Esophagus squamous epithelium (tissue), 5 donors: ENCODE results near the gene TFEB. TPM values are rescaled to one million over a fixed set of nuclear protein-coding genes. Genes with fewer than 3 reads are reported as not detected.

ENCODE experiments used
- DNase-seq: peaks from one replicate; lab custom pipeline; 2025; lab: John Stamatoyannopoulos, UW
- H3K27ac ChIP-seq, 4 donors: fragments of 200-600 bp; sonication (generic); one replicate each; pipeline ENCODE4 v1.5.1; 2016 to 2019; ENCODE audit warnings: mild to moderate bottlenecking in 1 of 4
- H3K27me3 ChIP-seq, 4 donors: fragments of 200-600 bp; sonication (generic); 1 replicate in 3 of 4; 2 replicates in 1 of 4; pipeline versions ENCODE4 v1.5.1 to v1.6.0; 2017 to 2021; ENCODE audit warnings: antibody characterized with exemption in 1 of 4
- H3K36me3 ChIP-seq, 3 donors: fragments of 200-600 bp; sonication (generic); one replicate each; pipeline ENCODE4 v1.5.1; 2016 to 2019
- H3K4me1 ChIP-seq, 3 donors: fragments of 200-600 bp; sonication (generic); one replicate each; pipeline ENCODE4 v1.5.1; 2017 to 2019
- H3K4me3 ChIP-seq, 4 donors: fragments of 200-600 bp; sonication (generic); 1 replicate in 3 of 4; 2 replicates in 1 of 4; pipeline ENCODE4 v1.5.1; 2016 to 2019; ENCODE audit warnings: mild to moderate bottlenecking in 2 of 4, moderate library complexity in 1 of 4
- H3K9me3 ChIP-seq, 3 donors: fragments of 200-600 bp; sonication (generic); one replicate each; pipeline ENCODE4 v1.5.1; 2016 to 2019
- POLR2A ChIP-seq, 4 donors: fragments of 450-650 bp; IDR thresholded peaks; one replicate each; pipeline ENCODE4 v1.6.1; 2017; ENCODE audit warnings: antibody characterized with exemption in 4 of 4, mild to moderate bottlenecking in 4 of 4, moderate library complexity in 3 of 4
- WGBS, 2 donors: methylation state at CpG; one replicate each; pipeline ENCODE4 v1.1.5; 2018; 5-methylcytosine and 5-hydroxymethylcytosine counted together
- intact Hi-C: fragments of 100-400 bp; cut with DNase I; formaldehyde crosslinking; loops from one replicate; pipeline ENCODE4 v1.15.0; 2022
- total RNA-seq, 4 donors: library from RNA; depleted of rRNA; stranded (reverse); fragments of >200 nt; gene quantifications; one replicate each; pipeline ENCODE4 v1.1.0, GENCODE V29; 2016
- TF ChIP-seq, protein P1 (sequence below), 6 experiments: fragments of 450-650 bp in 4 of 6; fragments of 200-600 bp in 2 of 6; sonication (generic) in 2 of 6; IDR thresholded peaks; one replicate each; pipeline ENCODE4 v1.5.1; 2016 to 2019; ENCODE audit warnings: antibody characterized with exemption in 6 of 6, mild to moderate bottlenecking in 4 of 6, moderate library complexity in 4 of 6
- donor health status: DM: yes; HTN: yes; CAD: no.

Gene TFEB
- total RNA-seq, 4 donors from 2014 or later = 7.0 to 17.5 (median 13.4) TPM

DNA sequence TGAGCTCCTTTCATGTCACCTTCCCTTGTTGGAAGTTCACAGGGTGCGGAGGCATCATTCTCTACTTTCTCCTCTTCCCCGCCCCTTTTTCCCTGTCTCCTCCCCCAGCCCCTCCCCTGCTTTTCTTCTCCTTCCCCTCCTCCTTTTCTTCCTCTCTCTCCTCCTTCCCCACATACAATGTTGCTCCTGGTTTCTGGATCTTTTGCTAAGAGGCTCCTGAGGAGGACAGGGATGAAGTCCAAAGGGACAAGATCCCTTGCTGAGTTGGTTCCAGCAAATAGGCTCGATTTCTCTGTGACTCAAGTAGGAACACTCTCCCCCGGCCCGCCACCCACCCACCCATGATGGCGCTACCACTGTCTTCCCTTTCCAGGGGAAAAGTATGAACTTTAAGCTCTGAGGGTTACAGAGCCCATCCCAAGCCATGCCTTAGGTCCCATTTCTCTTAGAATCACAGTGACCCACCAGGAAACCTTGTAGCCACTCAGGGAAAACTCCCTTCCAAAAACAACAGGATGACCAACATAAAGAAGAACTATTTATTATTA, 852 bp upstream of the TFEB start:
- Histone ChIP-seq H3K4me3 (peak overlapping the region in 1 of 4 donors; percentile 91), H3K9me3 (no peaks in the 10 kb centered on the region), H3K27ac (no peak overlapping the region), H3K36me3 (no peaks in the 10 kb centered on the region), H3K4me1 (peaks cover 22 to 43% (median 23%) of the 10 kb centered on the region in 3 donors), H3K27me3 (no peaks in the 10 kb centered on the region)
- no peak for DNase-seq
- intact Hi-C loops = no loop called here
- no peak for TF ChIP-seq POLR2A (IDR thresholded peaks at IDR 0.05)
- TF ChIP-seq, protein P1, sequence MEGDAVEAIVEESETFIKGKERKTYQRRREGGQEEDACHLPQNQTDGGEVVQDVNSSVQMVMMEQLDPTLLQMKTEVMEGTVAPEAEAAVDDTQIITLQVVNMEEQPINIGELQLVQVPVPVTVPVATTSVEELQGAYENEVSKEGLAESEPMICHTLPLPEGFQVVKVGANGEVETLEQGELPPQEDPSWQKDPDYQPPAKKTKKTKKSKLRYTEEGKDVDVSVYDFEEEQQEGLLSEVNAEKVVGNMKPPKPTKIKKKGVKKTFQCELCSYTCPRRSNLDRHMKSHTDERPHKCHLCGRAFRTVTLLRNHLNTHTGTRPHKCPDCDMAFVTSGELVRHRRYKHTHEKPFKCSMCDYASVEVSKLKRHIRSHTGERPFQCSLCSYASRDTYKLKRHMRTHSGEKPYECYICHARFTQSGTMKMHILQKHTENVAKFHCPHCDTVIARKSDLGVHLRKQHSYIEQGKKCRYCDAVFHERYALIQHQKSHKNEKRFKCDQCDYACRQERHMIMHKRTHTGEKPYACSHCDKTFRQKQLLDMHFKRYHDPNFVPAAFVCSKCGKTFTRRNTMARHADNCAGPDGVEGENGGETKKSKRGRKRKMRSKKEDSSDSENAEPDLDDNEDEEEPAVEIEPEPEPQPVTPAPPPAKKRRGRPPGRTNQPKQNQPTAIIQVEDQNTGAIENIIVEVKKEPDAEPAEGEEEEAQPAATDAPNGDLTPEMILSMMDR (IDR thresholded peaks at IDR 0.05) = no peak
- WGBS, 2 donors = 62 to 66% methylated on average over 3 to 5 of the region's 6 CpGs

- no peaks in the 10 kb centered on the region for H3K27me3 ChIP-seq
- H3K27ac ChIP-seq = peak overlapping the region; percentile 94 to 99 (median 96)
- H3K4me1 ChIP-seq = peaks cover 22 to 57% (median 26%) of the 10 kb centered on the region in 3 donors
- intact Hi-C loops = no loop called here
- no peaks in the 10 kb centered on the region for H3K36me3 ChIP-seq
- 0% methylated on average over 4 to 6 of the region's 76 CpGs for WGBS, 2 donors
- peak overlapping the region; percentile 80 to 93 (median 90) for H3K4me3 ChIP-seq
- H3K9me3 ChIP-seq = no peaks in the 10 kb centered on the region
- TF ChIP-seq POLR2A (IDR thresholded peaks at IDR 0.05) = no peak
- TF ChIP-seq, protein P1 (IDR thresholded peaks at IDR 0.05) = no peak
- peak; percentile 67 for DNase-seq
These were observed 562 bp downstream of the TFEB start for GRCh38 chr6:41734666-41735426.

DNA sequence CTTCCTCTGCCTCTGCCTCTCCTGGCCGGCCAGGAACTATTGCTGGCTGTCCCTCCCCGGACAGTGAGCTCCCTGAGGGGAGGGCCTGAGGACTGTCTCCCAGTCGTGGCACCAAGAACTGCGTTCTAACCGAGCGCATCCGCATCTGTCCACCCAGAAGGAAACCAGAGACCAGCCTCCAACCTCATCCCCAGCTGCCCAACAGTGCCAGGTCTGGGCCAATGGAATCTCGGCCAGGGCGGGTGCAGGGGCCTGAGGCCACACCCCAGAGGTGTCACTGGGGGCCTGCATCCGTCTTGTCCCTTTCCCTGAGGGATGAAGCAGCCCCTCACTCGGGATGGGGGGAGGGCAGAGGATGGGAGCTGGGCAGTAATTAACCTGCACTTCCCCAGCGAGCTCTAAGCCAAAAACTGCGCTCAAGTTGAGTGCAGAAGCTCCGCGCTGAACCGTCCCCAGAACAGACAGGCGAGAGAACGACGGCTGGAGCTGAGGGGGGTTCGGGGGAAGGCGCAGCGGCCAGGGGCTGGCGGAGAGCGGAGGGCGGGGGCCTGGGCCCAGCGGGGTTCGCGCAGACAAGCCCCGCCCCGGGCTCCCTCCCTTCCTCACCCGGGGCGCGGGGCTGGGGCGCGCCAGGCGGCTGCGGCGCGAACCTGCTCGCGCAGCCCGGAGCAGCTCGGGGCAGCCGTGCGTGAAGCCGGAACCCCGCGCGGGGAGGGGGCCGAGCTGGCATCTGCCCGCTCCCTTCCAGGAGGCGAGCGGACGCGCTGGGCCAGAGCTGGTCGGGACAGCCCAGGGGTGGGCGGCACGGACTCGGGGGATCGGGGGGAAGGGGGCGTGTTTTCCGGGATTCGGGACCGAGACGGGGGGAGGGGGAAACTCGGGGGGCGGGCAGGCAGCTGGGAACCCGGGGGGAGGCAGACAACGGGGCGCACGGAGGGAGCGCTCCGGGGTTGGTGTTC, 1.4 kb downstream of the TFEB start:
- intact Hi-C loops = no loop called here
- peak overlapping the region; percentile 80 to 93 (median 90) for H3K4me3 ChIP-seq
- peaks cover 0 to 6% (median 0%) of the 10 kb centered on the region in 3 donors for H3K36me3 ChIP-seq
- DNase-seq = no peak
- H3K9me3 ChIP-seq = no peaks in the 10 kb centered on the region
- no peaks in the 10 kb centered on the region for H3K27me3 ChIP-seq
- peak overlapping the region; percentile 94 to 99 (median 96) for H3K27ac ChIP-seq
- peak in 2 of 4 donors; percentile 45 to 74 for TF ChIP-seq POLR2A (IDR thresholded peaks at IDR 0.05)
- TF ChIP-seq, protein P1 (IDR thresholded peaks at IDR 0.05) = peak in 1 of 6 experiments; percentile 8
- peaks cover 22 to 66% (median 26%) of the 10 kb centered on the region in 3 donors for H3K4me1 ChIP-seq
- 0 to 33% methylated on average over 1 of the region's 73 CpGs for WGBS, 2 donors

GRCh38 chr6:41733360-41733706, 2.1 kb downstream of the TFEB start:
- H3K9me3 ChIP-seq = no peaks in the 10 kb centered on the region
- no peaks in the 10 kb centered on the region for H3K27me3 ChIP-seq
- DNase-seq = no peak
- H3K36me3 ChIP-seq = peaks cover 0 to 6% (median 0%) of the 10 kb centered on the region in 3 donors
- 44% methylated on average over 4 of the region's 11 CpGs; no CpG with 5 or more reads in 1 of the 2 donors for WGBS, 2 donors
- intact Hi-C loops = no loop called here
- peak overlapping the region; percentile 80 to 93 (median 90) for H3K4me3 ChIP-seq
- H3K27ac ChIP-seq = peak overlapping the region; percentile 94 to 99 (median 96)
- TF ChIP-seq, protein P1 (IDR thresholded peaks at IDR 0.05) = no peak
- TF ChIP-seq POLR2A (IDR thresholded peaks at IDR 0.05) = no peak
- peaks cover 22 to 72% (median 26%) of the 10 kb centered on the region in 3 donors for H3K4me1 ChIP-seq
